GM23338 (cell line): Measurements from ENCODE around the gene FKTN.

Experiments used
- CTCF ChIP-seq, 2 experiments: fragments of 200-600 bp in 1 of 2; sonication (generic) in 1 of 2; conservative IDR thresholded peaks; 2 replicates each; pipeline versions ENCODE4 v1.5.1 to v1.6.1; 2016 to 2017; ENCODE audit warnings: antibody characterized with exemption in 2 of 2, low read depth in 2 of 2, mild to moderate bottlenecking in 2 of 2, moderate library complexity in 1 of 2
- EZH2 ChIP-seq: fragments of 200-600 bp; sonication (generic); IDR thresholded peaks from one replicate; pipeline ENCODE4 v1.8.0; 2017; ENCODE audit warnings: antibody characterized with exemption, mild to moderate bottlenecking, low read depth; ENCODE audit not compliant: unreplicated experiment
- EZH2phosphoT487 ChIP-seq: fragments of 200-600 bp; sonication (generic); IDR thresholded peaks from one replicate; pipeline ENCODE4 v1.8.1; 2018; ENCODE audit warnings: antibody characterized with exemption; ENCODE audit not compliant: unreplicated experiment
- JUNB ChIP-seq: IDR thresholded peaks from one replicate; pipeline ENCODE4 v1.6.1; 2016; ENCODE audit warnings: antibody characterized with exemption; ENCODE audit not compliant: unreplicated experiment
- POLR2AphosphoS5 ChIP-seq: IDR thresholded peaks from 2 replicates; pipeline ENCODE4 v1.6.1; 2016; ENCODE audit warnings: antibody characterized with exemption, low read depth
- REST ChIP-seq: IDR thresholded peaks from one replicate; pipeline ENCODE4 v1.6.1; 2018; ENCODE audit warnings: antibody characterized with exemption; ENCODE audit not compliant: unreplicated experiment
- ZNF462 ChIP-seq: fragments of 250-450 bp; sonication (Bioruptor Pico); IDR thresholded peaks from 2 replicates; pipeline ENCODE4 v1.5.0; 2020; ENCODE audit warnings: mild to moderate bottlenecking, moderate library complexity

- TF ChIP-seq CTCF (conservative IDR thresholded peaks at IDR 0.05; ENCODE audit: low read depth in 2 of 2) (no peak), POLR2AphosphoS5 (no peak), EZH2 (no peak), EZH2phosphoT487 (no peak), JUNB (no peak), ZNF462 (CRISPR knock-in tag) (no peak), REST (no peak)
These were observed 118.5 kb downstream of the FKTN start for GRCh38 chr9:105676351-105676923.
